Measurements from ENCODE around the gene RAB43.

Gene RAB43

DNA sequence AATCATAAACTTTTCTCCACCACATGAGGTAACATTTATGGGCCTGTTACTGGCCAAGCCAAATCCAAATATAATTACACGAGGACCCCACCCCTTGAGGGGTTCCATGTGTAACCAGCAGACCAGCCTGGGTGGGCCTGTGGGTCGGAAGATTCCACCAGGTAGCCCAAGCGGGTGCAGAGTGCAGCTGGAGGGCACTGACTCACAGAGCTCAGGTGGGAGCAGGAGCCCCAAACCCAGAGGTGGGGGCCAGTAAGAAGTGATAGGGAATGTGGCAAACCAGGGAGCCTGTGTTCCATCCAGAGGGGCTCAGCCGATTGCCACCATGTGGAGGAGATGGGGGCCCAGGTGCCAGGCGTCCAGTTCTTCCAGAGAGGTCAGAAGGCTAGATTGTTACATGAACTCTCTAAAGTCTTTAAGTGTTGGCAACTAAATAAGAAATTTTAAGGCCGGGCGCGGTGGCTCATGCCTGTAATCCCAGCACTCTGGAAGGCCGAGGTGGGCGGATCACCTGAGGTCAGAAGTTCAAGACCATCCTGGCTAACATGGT is 58.4 kb downstream of the RAB43 start:
- DNase-seq (ENCODE audit: low read depth) = no peak
- TF ChIP-seq, protein P1, sequence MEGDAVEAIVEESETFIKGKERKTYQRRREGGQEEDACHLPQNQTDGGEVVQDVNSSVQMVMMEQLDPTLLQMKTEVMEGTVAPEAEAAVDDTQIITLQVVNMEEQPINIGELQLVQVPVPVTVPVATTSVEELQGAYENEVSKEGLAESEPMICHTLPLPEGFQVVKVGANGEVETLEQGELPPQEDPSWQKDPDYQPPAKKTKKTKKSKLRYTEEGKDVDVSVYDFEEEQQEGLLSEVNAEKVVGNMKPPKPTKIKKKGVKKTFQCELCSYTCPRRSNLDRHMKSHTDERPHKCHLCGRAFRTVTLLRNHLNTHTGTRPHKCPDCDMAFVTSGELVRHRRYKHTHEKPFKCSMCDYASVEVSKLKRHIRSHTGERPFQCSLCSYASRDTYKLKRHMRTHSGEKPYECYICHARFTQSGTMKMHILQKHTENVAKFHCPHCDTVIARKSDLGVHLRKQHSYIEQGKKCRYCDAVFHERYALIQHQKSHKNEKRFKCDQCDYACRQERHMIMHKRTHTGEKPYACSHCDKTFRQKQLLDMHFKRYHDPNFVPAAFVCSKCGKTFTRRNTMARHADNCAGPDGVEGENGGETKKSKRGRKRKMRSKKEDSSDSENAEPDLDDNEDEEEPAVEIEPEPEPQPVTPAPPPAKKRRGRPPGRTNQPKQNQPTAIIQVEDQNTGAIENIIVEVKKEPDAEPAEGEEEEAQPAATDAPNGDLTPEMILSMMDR (IDR thresholded peaks at IDR 0.05; ENCODE audit: control insufficient read depth, extremely low read depth, insufficient read depth) = no peak
- H3K4me3 ChIP-seq (ENCODE audit: low read depth, low read length) = no peak overlapping the region

DNA sequence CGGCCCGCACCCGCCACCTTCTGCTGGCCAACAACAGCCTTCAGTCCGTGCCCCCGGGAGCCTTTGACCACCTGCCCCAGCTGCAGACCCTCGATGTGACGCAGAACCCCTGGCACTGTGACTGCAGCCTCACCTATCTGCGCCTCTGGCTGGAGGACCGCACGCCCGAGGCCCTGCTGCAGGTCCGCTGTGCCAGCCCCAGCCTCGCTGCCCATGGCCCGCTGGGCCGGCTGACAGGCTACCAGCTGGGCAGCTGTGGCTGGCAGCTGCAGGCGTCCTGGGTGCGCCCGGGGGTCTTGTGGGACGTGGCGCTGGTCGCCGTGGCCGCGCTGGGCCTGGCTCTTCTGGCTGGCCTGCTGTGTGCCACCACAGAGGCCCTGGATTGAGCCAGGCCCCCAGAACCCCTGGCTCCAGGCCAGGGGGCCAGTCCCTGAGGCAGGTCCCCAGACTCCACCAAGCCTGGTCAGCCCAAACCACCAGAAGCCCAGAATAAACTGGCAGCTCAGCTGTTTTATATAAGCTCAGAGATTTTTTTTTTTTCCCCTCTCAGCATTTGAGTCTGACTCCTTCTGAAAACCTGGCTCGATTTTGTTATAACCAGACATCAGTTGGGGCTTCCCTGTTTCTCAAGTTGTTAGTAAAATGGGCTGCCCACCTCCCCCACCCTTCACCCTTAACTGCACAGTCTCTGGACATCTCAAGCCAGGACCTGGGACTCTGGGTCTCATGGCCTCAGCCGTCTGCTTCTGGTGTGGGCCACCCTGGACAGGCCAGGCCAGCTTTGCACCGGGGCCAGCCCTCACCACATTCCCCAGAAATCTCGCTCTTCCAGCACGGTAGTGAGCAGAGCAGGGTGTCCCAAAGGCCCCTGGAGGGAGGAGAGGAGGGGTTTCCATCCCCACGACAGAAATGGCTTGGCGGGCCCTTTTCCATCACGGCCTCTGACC is 59.4 kb downstream of the RAB43 start:
- TF ChIP-seq, protein P1 (IDR thresholded peaks at IDR 0.05; ENCODE audit: control insufficient read depth, extremely low read depth, insufficient read depth) = no peak
- DNase-seq (ENCODE audit: low read depth) = no peak
- H3K4me3 ChIP-seq (ENCODE audit: low read depth, low read length) = no peak overlapping the region

DNA sequence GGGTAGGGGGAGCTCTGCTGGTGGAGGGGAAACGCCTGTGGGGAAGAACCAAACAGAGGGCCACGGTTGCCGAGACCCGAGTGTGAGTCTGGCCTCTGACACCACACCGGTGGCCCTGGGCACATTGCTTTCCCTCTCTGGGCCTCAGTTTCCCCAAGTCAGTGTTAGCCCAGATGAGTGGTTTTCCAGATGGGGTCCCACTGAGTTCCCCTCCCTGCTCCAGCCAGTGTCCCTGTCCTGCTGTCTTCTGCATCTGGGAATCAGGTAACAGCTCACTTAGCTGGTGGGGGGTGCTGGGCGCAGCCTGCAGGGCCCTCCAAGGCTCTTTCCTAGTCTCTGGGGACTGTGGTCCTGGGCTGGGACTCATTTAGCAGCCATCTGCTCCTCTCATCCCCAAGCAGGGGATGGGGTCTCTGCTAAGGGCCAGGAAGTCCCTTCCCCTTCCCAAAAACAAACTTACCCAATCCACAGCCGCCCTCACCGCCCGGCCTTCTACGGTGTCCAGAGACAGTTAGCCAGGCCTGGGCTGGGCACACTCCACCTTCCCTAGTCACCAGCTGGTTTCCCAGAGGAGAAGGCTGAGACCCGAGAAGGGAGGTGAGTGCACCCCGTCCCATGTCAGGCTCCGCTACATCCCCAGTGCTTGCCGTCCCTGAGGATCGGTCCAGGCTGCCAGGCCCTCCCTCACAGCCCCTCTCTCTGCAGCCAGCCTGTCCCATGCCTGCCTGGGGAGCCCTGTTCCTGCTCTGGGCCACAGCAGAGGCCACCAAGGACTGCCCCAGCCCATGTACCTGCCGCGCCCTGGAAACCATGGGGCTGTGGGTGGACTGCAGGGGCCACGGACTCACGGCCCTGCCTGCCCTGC is 60.3 kb downstream of the RAB43 start:
- TF ChIP-seq, protein P1 (IDR thresholded peaks at IDR 0.05; ENCODE audit: control insufficient read depth, extremely low read depth, insufficient read depth) = no peak
- H3K4me3 ChIP-seq (ENCODE audit: low read depth, low read length) = no peak overlapping the region
- no peak for DNase-seq (ENCODE audit: low read depth)

- H3K4me3 ChIP-seq (ENCODE audit: low read depth, low read length) = no peak within 1 kb of the TSS
- DNase-seq (ENCODE audit: low read depth) = no peak
- TF ChIP-seq, protein P1 (IDR thresholded peaks at IDR 0.05; ENCODE audit: control insufficient read depth, extremely low read depth, insufficient read depth) = no peak
These were observed 61.2 kb downstream of the RAB43 start, which contains the start of gene GP9 for GRCh38 chr3:129060276-129061022. TSS of gene GP9 (plus strand) at chr3:129060779. CDS start at chr3:129061740, 961 bp downstream.

DNA sequence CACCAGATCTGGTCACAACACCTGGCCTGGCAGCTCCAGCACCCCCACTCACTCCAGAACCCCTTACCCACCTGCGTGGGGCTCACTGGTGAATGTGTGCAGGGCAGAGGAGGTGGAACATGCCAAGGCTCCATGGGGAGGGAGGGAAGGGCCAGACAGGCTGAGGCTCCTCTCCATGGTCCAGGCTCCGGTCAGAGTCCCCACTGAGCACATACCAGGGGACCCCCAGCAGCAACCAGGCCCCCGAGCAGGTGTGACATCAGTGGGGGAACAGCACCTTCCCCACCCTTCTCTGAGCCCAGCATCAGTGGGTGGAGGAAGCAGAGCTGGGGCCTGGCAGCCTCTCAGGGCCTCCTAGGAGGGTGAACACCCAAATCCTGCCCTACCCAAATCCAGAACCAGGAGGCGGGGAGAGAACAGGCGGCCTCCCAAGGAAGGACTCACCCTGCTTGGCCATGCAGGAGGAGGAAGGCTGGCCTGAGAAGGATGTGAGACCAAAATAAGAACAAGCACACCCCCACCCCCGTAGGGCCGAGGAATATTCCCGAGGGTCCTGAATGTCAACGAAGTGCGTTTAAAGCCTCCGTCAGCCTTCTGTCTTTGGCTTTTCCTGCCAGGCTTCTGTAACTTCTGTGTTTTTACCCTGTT is 62.2 kb downstream of the RAB43 start:
- no peak for DNase-seq (ENCODE audit: low read depth)
- TF ChIP-seq, protein P1 (IDR thresholded peaks at IDR 0.05; ENCODE audit: control insufficient read depth, extremely low read depth, insufficient read depth) = no peak
- no peak overlapping the region for H3K4me3 ChIP-seq (ENCODE audit: low read depth, low read length)
